CD4-positive, alpha-beta T cell treated with Interleukin-12 subunit alpha and Interleukin-12 subunit beta, for 1 hour (primary cell): ENCODE data around the gene NUP62.

Experiments
- DNase-seq: peaks from one replicate; pipeline ENCODE4 v3.0.0-alpha.2; 2020

Gene NUP62

GRCh38 chr19:49878744-49879070, 50.6 kb downstream of the NUP62 start:
- DNase-seq = no peak

GRCh38 chr19:49877879-49878743, 51.2 kb downstream of the NUP62 start:
- peak; percentile 99 for DNase-seq

- peak; percentile 100 for DNase-seq
Observed at GRCh38 chr19:49877020-49877878, 52.1 kb downstream of the NUP62 start, which contains the start of the genes AKT1S1 and TBC1D17. Gene AKT1S1 (minus strand): TSS chr19:49877355. CDS start chr19:49873295, 4,060 bp downstream. Gene TBC1D17 (plus strand): TSS chr19:49877702. CDS start chr19:49877724, 22 bp downstream.

GRCh38 chr19:49876422-49877019, 52.8 kb downstream of the NUP62 start:
- DNase-seq = peak; percentile 99

- peak; percentile 66 for DNase-seq
Observed at GRCh38 chr19:49875857-49876421, 53.4 kb downstream of the NUP62 start.

GRCh38 chr19:49875177-49875576, 54.1 kb downstream of the NUP62 start:
- DNase-seq = no peak

GRCh38 chr19:49874503-49875157, 54.7 kb downstream of the NUP62 start:
- DNase-seq = no peak

GRCh38 chr19:49873834-49874233, 55.5 kb downstream of the NUP62 start:
- DNase-seq = no peak

- DNase-seq = no peak
Observed at GRCh38 chr19:49873129-49873521, 56.2 kb downstream of the NUP62 start.

GRCh38 chr19:49872245-49873128, 56.8 kb downstream of the NUP62 start:
- DNase-seq = no peak

- DNase-seq = no peak
Observed at GRCh38 chr19:49871349-49871985, 57.8 kb downstream of the NUP62 start.

- DNase-seq = no peak
Observed at GRCh38 chr19:49870309-49870901, 58.9 kb downstream of the NUP62 start.

GRCh38 chr19:49869484-49870308, 59.6 kb downstream of the NUP62 start:
- DNase-seq = peak; percentile 98

- no peak for DNase-seq
Observed at GRCh38 chr19:49869009-49869483, 60.3 kb downstream of the NUP62 start.

GRCh38 chr19:49866933-49867782, 62.1 kb downstream of the NUP62 start, which contains the start of gene PNKP:
Gene PNKP (minus strand): TSS chr19:49867576. CDS start chr19:49867204, 372 bp downstream.
- peak; percentile 89 for DNase-seq

GRCh38 chr19:49864890-49865289, 64.4 kb downstream of the NUP62 start:
- DNase-seq = no peak

GRCh38 chr19:49863935-49864320, 65.4 kb downstream of the NUP62 start:
- no peak for DNase-seq

GRCh38 chr19:49863254-49863934, 65.9 kb downstream of the NUP62 start:
- no peak for DNase-seq
